ENCODE results near the gene ZNF219.

The ZNF219 gene

GRCh38 chr14:21084998-21085853 is 13.2 kb downstream of the ZNF219 start:
- no peak for DNase-seq

- DNase-seq, result no peak
Measured at GRCh38 chr14:21084396-21084795, 14.1 kb downstream of the ZNF219 start.

- DNase-seq, result no peak
Measured at GRCh38 chr14:21083565-21084325, 14.7 kb downstream of the ZNF219 start.

- no peak for DNase-seq
Measured at GRCh38 chr14:21081521-21082142, 16.8 kb downstream of the ZNF219 start.

- DNase-seq, result no peak
Measured at GRCh38 chr14:21078726-21079125, 19.7 kb downstream of the ZNF219 start.

- DNase-seq, result no peak
Measured at GRCh38 chr14:21078287-21078686, 20.2 kb downstream of the ZNF219 start.

GRCh38 chr14:21077672-21078071 is 20.8 kb downstream of the ZNF219 start:
- no peak for DNase-seq

GRCh38 chr14:21075719-21076437 is 22.6 kb downstream of the ZNF219 start:
- no peak for DNase-seq

GRCh38 chr14:21074398-21075272 is 23.8 kb downstream of the ZNF219 start:
- no peak for DNase-seq

GRCh38 chr14:21073921-21074320 is 24.5 kb downstream of the ZNF219 start:
- DNase-seq, result no peak

- DNase-seq, result no peak
Measured at GRCh38 chr14:21072781-21073339, 25.6 kb downstream of the ZNF219 start.

GRCh38 chr14:21072031-21072473 is 26.4 kb downstream of the ZNF219 start:
- no peak for DNase-seq

- DNase-seq, result peak; percentile 39
Measured at GRCh38 chr14:21071225-21072030, 27.0 kb downstream of the ZNF219 start.

GRCh38 chr14:21070610-21071224 is 27.7 kb downstream of the ZNF219 start:
- DNase-seq, result no peak

- DNase-seq, result no peak
Measured at GRCh38 chr14:21070083-21070609, 28.3 kb downstream of the ZNF219 start, which contains the start of gene ARHGEF40. Gene ARHGEF40, plus strand, starts transcription at chr14:21070304. Its CDS starts 93 bp downstream, at chr14:21070397.

GRCh38 chr14:21069388-21070082 is 28.9 kb downstream of the ZNF219 start:
- DNase-seq, result peak; percentile 25

GRCh38 chr14:21068521-21069387 is 29.7 kb downstream of the ZNF219 start:
- DNase-seq, result peak; percentile 53

Measured in activated CD4-positive, alpha-beta T cell treated with anti-CD3 and anti-CD28 coated beads, Interleukin-2, amount 50 U/mL, for 1 hour (primary cell).